ENCODE measurements around the gene CTRB1.

DNA sequence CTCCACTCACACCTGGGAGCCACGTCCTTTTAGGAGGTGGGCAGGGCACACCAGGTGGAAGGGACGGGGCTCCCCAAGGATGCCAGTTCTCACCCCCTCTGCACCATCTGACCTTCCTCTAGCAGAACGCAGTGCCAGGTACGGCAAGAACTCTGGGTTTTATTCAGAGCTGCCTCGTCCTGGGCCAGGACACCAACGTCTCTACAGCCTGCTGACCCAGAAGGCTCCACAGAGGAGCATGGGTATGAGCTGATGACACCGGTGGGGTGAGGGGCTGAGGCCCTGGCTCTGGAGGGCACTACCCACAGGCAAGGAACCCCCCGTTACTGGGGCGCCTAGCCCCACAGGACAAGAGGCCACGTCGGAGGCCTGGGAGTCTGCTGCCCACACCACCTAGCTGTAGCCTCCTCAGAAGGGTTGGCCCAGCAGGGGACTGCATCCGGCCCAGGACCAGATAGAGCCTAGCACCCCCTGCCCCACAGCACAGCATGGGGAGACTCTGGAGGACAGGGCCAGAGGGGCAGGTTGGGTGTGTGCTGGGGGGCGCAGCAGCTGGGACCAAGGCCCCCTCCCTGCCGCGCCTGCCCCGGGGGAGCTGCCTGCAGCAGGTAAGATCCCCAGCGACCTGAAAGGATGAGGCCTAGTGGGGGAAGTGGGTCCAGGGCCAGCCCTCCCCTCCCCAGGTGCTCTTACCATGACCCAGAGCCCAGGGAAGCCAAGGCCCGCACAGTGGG lies 18.8 kb downstream of the CTRB1 start:
- TF ChIP-seq YY1 (IDR thresholded peaks at IDR 0.05; ENCODE audit: insufficient read depth, insufficient read length) (no peak), ZNF274 (IDR thresholded peaks at IDR 0.05; ENCODE audit: low read depth, low read length) (no peak), SUZ12 (IDR thresholded peaks at IDR 0.05; ENCODE audit: extremely low read depth, insufficient read depth, insufficient read length) (no peak)

All from NT2/D1 (cell line).